Activated CD8-positive, alpha-beta memory T cell treated with anti-CD3 and anti-CD28 coated beads, Interleukin-2, amount 50 U/mL, for 1 hour (primary cell): ENCODE measurements around the gene OR4M2.
"Not testable (repeated sequence)": the region's sequence is repeated elsewhere in the genome, so short reads cannot be mapped to it uniquely, and the experiment has no call there.

Experiments
- DNase-seq: peaks from one replicate; pipeline ENCODE4 v3.0.0-alpha.2; 2020; ENCODE audit errors: extremely low read depth

OR4M2 gene, protein sequence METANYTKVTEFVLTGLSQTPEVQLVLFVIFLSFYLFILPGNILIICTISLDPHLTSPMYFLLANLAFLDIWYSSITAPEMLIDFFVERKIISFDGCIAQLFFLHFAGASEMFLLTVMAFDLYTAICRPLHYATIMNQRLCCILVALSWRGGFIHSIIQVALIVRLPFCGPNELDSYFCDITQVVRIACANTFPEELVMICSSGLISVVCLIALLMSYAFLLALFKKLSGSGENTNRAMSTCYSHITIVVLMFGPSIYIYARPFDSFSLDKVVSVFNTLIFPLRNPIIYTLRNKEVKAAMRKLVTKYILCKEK

DNA sequence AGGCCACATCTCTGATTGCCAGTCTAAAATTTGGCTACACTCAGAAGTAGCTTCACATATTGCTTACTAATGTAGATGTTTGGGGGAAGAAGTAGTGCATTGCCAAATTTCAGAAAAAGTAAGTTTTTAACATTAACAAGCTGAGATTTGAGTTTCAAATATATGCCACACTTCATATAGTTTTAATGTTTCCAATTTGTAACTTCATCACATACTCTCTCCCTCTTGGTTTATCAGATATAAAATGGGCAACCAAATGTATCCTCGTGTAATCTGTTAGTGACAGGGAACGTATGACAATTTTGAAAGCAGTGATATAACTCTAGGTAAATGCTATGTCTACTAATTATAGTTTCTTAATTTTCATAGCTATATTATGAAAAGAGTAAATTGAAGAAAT is at the start of gene OR4M2:
Gene OR4M2 (plus strand): TSS at position 301 of the 400 bp plus-strand sequence. CDS start 98 bp downstream, at position 399.
- not testable (repeated sequence) for DNase-seq

DNA sequence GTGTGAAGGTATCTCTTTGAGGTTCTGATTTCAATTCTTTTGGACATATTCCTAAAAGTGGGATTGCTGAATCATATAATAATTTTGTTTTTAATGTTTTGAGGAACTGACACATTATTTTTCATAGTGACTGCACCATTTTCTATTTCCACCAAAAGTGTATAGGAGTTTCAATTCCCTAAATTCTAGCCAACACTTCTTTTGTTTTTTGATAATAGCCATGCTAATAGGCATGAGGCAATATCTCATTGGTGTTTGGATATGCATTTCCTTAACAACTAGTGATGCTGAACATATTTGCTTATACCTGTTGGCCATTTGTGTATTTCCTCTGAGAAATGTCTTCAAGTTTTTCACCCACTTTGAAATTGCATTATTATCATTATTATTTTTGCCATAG is 11.1 kb upstream of the OR4M2 start:
- not testable (repeated sequence) for DNase-seq

DNA sequence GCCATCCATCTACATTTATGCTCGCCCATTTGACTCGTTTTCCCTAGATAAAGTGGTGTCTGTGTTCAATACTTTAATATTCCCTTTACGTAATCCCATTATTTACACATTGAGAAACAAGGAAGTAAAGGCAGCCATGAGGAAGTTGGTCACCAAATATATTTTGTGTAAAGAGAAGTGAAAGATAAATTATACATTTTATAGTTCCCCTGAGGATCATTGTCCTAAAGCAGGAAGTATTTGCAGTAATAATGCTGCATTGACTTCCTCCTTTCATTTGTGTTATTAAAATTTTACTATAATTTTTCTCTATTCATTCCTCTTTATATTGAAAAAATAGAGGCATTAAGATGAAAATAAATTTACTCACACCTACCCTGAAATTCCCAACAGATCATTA is 1.1 kb downstream of the OR4M2 start:
- not testable (repeated sequence) for DNase-seq

DNA sequence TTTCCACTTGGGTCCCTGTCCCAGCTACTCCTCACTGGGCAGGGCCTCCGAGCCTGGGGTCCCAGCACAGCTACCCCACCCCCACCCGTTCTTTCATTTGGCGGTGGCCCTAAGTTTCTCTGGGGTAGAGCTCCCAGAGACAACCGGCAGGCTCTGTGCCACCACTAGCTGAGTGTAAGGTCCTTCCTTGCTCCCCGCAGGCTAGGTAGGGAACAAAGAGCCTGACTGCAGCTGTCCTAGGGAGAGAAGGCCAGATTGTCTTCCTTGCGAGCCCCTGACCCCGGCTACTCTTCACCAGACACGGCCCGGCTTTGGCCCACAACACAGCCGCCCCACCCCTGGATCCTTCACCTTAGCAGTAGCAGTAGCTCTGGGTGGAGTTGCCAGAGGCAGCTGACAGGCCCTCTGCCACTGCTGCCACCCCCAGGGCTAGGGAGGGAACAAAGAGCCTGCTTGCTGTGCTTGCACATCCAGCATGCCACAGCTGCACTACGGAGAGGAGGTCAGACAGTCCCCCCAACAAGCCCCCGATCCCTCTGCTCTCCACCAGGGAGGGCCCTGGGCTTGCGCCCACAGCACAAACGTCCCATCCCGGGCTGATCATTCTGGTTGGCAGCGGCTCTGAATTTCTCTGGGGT is 18.4 kb downstream of the OR4M2 start:
- DNase-seq = not testable (repeated sequence)

DNA sequence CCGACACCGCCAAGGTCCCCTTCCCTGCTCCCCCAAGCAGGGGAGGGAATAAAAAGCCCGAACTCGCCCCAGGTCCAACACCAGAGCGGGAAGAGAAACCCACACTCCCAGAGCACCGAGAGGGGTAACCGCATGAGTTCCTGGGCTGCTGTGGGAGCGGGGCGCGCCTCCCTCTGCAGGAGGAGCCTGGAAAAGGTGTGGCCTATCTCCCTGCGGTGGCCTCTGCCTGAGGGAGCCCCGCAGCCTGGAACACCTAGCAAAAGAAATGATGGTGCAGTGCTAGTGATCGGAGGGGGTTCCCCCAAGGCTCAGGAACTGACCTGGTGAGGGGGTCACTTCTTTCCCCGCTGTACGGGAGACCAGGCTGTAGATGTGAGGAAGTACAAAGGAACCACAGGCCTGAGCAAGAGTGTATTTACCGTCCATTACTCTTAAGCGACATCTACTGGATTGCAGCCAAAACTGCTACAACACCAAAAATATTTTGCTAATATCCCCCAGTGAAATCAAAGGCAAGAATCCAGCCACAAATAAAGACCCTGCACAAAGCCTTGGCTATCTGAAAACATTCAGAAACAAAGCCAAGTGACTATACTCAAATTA is 19.1 kb downstream of the OR4M2 start:
- DNase-seq = not testable (repeated sequence)

DNA sequence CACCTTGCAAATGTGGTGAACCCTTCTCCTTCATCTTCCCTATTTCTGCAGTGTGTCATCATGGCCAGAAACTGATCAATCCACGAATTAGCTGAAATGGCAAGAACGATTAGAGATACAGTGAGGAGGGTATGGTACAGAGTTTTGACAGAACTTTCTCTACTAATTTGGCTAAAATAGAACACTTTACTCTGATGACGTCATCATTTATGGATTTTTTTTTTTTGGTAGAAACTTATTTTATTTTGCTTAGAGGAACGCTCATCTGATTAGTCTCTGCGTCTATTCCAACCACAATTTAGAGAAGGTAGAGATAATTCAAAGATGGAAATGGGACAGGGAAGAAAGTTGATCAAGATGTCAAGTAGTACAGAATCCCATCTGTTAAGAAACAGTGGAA is 41.7 kb downstream of the OR4M2 start:
- not testable (repeated sequence) for DNase-seq
